A172 (cell line): ENCODE results near the gene THADA. TPM values are rescaled to one million over a fixed set of nuclear protein-coding genes. Genes with fewer than 3 reads are reported as not detected.

Source experiments
- DNase-seq: peaks from one replicate; pipeline ENCODE4 v3.0.0-alpha.2; 2015; ENCODE audit warnings: low spot score
- total RNA-seq: library from RNA; depleted of rRNA; stranded (reverse); fragments of >200 nt; shearing (Covaris generic); gene quantifications from 2 replicates; pipeline ENCODE4 v1.2.3, GENCODE V29; 2014

THADA gene
- total RNA-seq, 1 experiment from 2014 or later = 19.7 TPM

DNA sequence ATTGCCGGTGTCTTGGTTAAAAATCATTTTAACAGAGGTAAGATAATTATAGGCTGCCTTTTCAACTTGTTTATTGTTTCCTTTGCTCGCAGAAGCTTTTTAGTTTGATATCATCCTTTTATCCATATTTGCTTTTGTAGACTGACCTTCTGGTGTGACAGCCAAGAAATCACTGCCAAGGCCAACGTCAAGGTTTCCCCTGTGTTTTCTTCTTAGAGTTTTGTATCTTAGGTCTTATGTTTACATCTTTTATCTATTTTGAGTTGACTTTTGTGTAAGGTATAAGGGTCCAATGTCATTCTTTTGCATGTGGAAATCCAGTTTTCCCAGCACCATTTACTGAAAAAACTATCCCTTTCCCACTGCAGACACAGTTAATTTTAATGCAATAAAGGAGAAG, 240.4 kb downstream of the THADA start:
- no peak for DNase-seq

DNA sequence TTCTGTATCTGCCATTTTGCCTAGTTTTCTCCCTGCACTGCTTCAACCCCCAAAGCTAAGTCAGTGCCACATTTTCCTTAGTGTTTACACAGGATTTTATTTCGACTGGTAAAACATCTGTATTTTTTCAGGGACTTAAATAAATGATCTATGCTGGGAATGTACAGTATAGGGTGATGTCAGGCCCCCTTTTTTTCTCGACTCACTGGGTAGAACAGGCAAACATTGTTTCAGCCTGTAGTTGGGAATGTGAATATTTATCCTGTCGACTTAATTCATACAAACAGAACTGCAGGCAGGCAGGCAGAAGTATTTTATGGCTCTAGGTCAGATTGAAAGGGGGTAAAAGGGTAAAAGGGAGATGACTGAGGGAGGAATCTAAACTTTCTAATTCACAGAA, 245.9 kb downstream of the THADA start:
- no peak for DNase-seq

DNA sequence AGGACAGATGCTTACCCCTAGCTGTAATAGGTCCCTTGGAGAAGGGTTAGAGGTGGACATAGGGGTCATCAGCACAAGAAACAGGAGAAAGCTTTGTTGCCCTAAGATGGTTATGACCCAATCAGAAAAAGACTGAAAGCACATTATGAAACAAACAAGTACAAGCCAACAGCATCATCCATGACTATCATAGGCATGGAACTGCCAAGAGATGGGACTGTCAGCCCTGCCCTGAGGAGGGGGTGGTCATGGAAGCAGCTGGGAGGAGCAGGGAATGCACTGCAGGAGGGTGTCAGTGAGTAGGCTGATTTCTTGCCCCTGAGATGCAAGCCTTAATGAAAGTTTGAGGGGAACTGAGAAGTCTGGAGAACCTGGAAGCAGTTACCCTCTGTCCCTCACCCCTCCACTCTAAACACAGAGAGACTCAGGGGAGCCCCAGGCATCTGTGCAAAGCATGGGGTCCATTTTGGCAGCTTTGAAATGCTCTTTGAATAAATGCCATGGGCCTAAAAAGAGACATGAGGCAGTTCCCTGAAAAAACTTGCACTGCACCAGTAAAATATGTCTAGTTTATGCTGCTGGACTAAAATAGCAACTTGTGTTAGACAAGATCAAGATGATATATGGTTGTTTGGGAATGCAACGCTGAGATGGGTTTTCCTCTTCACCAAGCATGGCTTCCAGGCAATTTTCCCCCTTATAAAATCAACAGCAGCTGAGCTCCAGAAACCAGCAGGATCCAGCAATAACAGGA, 246.8 kb downstream of the THADA start:
- DNase-seq = no peak

GRCh38 chr2:43347746-43348145, 248.1 kb downstream of the THADA start:
- no peak for DNase-seq

- no peak for DNase-seq
These were observed 249.0 kb downstream of the THADA start for GRCh38 chr2:43346602-43347567.

DNA sequence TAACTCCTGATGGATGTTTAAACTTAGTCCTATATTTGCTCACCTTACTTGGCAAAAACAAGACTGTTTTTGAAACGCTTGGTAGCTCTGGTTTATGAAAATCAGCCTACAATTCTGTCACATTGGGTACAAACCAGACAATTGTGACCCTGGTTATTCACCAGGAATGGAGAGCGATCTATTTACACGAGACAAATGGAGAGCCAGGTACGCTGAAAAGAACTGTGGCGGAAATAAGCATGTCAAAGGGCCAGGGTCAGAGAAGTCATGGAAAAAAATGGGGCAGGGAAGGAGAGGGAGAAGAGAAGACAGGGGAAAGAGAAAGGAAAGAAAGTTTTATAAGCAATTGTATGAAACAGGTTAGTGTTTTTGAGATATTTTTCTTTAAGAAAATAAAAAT, 250.0 kb downstream of the THADA start:
- DNase-seq = no peak

DNA sequence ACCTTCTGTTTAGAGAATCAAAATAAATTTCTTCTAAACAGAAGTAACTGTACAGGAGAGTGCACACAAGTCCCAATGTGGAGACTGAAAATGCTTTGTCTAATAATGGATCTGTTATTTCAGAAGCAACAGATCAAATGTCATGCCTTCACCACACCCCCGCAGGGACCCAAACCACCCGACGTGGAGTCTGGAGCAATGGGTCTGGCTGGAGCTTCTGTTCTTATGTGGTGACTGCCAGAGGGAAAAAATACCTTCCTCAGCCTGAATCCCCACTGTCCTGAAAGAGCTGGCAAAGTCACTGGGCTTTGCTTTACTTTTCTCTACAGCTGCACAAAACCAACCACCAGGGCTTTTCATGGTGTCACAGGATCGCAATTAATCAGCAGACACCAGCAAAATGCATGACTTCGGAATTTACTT, 250.4 kb downstream of the THADA start:
- DNase-seq = peak; percentile 46

DNA sequence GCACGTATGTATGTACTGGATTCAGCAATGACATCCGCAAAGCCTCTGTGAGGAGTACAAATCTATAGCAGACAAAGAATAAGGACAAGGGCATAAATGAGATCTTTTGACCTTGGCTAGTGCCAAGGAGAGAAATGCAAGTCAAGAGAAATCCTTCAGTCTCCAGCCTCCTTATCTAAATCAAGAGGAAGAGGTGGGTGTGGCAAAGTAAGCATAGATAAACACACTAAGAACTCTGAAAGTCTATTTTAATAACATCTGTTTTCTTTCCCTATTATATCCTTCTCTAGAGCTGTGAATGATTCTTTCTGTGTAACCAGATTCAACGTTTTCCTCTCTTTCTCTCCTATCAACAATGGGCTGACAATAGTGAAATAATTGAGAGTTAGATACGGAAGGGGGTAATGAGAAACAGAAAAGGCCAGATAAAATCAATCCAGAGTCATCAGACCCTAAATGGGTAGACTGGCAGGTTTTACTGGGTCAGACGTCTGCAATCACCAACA, 250.9 kb downstream of the THADA start:
- DNase-seq = no peak

GRCh38 chr2:43343573-43344304, 252.1 kb downstream of the THADA start:
- DNase-seq = peak; percentile 66

DNA sequence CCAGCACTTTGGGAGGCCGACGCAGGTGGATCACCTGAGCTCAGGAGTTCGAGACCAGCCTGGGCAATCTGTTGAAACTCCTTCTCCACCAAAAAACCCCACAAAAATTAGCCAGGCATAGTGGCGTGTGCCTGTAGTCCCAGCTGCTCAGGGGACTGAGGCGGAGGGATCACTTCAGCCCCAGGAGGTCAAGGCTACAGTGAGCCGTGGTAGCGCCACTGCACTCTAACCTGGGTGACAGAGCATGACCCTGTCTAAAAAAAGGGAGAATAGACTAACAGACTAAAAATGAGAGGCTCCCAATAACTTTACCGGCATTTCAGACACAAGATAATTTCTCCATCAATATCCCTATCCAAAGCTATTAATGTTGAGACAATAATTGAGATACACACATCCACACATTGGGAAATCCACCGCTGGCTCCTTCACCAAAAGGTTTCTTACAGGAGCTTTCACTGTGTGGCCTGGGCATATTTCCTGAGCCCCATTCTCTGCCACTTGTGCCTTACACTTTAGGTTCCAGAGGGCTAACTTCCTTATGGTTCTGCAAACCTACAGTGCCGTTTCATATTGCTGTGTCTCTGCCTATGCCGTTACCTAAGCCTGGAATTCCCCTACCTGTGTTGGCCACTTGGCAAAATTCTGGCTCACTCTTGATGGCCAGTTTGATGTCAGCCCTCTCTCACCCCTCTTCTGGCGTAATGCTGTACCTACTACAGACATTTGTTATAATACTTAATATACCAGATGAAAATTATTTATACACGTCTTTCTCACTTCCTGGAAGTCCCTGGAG, 253.7 kb downstream of the THADA start:
- no peak for DNase-seq

DNA sequence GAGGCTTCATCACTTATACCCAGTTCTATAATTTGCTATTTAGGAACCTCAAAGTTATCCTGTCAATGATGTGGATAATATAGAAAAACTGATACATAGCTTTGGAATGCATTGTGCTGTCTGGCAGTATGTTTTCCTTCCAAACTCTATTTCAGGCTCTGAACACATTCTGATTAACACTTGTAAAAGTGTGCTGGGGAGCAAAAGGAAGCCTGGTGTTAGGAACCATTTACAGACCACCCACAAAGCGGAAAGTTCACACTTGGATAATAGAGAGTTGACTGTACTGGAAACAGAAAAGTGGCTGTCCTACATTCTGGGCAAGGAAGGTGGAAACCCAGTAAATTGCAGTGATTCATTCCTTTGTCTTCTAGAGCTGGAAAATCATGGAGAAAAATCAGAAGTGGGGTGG, 254.9 kb downstream of the THADA start:
- DNase-seq = peak; percentile 69

GRCh38 chr2:43340066-43340465, 255.8 kb downstream of the THADA start:
- peak; percentile 67 for DNase-seq

- DNase-seq = no peak
These were observed 262.1 kb downstream of the THADA start for GRCh38 chr2:43333656-43334144.

DNA sequence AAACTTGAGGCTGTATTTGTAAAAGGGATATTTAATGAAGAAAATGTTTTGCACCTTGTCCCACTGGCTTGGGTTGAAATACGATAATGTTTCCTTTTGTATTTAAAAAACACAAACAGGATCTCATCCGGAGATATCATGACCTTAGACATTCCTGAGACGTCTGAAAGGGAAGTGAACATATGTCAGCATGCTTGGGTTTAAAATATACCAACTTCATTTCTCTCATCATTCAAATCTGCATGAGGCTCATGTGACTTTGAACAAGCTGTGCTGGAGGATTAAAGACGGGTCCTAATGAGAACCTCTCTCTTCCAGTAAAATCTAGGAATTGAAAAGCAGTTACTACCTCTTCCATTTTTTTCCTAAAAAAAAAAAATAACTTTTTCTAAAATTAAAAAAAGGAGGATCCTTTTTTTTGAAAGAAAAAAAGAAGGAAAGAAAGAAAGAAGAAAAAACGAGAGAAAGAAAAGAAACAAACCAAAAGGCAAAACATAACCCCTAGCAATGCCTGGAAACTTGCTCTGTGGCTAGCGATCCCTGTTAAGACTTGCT, 262.7 kb downstream of the THADA start:
- DNase-seq = no peak

- no peak for DNase-seq
These were observed 263.2 kb downstream of the THADA start for GRCh38 chr2:43332653-43333052.

GRCh38 chr2:43331422-43331821, 264.4 kb downstream of the THADA start:
- DNase-seq = no peak

DNA sequence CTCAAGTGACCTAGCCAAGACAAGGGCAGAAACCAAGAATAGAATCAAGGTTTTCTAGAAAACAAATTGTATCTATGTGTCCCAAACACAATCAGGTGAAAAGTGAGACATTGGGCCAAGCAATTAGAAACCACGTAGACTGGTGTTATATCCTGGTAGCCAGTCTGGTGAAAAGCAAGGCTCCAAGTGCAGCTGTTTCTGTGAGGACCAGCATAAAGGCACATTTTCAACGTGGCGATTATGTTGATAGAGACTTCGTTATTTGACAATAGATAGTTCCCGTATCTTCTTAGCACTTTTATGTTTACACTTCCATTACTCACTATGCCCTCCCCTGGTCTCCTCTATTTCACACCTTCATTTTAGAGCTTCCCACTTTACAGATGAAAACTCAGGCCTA, 266.2 kb downstream of the THADA start:
- DNase-seq = no peak

DNA sequence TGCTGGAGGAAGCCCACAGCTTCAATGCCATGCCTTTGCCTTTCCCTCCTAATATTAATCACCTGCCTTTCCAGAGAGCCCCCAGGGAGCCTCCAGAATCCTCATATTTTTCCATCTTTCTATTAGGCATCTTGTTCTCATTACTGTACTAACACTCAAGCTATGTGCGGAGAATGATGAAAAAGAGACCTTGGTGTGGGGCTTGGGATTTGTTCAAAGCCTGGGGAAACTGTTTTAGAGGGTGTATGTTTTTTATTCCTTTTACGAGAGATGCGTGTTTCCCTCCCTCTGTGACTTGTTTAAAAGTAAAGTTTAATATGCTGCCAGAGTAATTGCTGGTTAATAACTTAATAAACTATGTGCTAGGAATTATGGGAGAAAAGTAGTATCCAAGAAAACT, 267.0 kb downstream of the THADA start:
- no peak for DNase-seq

DNA sequence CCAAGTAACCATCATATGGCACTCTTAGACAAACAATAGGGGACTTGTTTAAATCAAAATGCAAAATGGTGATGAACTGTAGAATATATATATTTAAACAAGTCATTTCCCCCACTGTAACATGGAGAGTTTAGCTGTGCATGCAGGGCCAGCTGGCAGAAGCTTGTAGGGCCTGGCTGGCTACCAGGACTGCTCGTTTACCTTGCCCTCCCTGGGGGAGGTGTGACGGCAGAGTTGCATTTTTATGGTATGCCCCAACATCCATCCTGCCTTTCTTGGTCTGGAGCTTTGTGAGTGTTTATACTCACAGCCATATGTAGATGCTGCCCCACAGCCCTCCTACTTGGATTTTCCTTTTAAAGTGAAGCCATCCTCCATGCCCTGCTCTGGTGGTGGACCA, 267.7 kb downstream of the THADA start:
- DNase-seq = no peak

DNA sequence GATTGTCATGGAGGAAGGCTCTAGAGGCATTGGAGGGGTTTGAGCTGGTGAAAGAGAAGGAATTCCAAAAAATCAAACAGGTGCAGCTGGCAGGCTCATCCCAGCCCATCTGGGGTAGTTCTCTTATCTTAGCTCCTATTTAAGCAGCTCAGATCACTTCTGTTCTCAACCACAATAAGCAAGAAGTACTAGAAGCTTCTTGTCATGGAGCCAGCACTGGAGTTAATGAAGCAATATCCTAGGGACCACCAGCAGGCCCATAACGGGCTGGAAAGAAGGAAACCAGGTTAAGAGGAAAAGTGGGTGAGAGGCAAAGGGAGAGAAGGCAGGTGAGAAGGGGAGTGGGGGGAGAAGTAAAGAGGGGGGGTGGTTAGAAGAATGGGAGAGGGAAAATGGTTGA, 268.7 kb downstream of the THADA start:
- DNase-seq = no peak
